PC-9 (cell line): ENCODE data around the gene ELOVL7.

Experiments
- CTCF ChIP-seq: fragments of 200-600 bp; sonication (generic); conservative IDR thresholded peaks from 2 replicates; pipeline ENCODE4 v1.6.1; 2017; ENCODE audit warnings: mixed run types, antibody characterized with exemption, mild to moderate bottlenecking, moderate library complexity
- EZH2 ChIP-seq: fragments of 200-600 bp; sonication (generic); IDR thresholded peaks from 2 replicates; pipeline ENCODE4 v1.8.0; 2017; ENCODE audit warnings: antibody characterized with exemption, low read depth

GRCh38 chr5:60743511-60744314 is 100.4 kb downstream of the ELOVL7 start:
- TF ChIP-seq CTCF (no peak), EZH2 (no peak)
